ENCODE measurements around the gene GAPDHS.
A peak's percentile ranks its signal among the peaks of the same experiment; 100 is the strongest.

The GAPDHS gene

GRCh38 chr19:35539850-35540249 lies 6.6 kb downstream of the GAPDHS start:
- DNase-seq (ENCODE audit: low read depth) = no peak

- DNase-seq (ENCODE audit: low read depth) = no peak
Measured at GRCh38 chr19:35540356-35540927, 7.2 kb downstream of the GAPDHS start.

- no peak for DNase-seq (ENCODE audit: low read depth)
Measured at GRCh38 chr19:35542209-35542608, 9.0 kb downstream of the GAPDHS start.

- DNase-seq (ENCODE audit: low read depth) = no peak
Measured at GRCh38 chr19:35543280-35544109, 10.2 kb downstream of the GAPDHS start.

- DNase-seq (ENCODE audit: low read depth) = no peak
Measured at GRCh38 chr19:35544110-35544802, 11.0 kb downstream of the GAPDHS start.

GRCh38 chr19:35545001-35545854 lies 12.0 kb downstream of the GAPDHS start, which contains the start of gene TMEM147:
Gene TMEM147 (plus strand): TSS chr19:35545626. CDS start chr19:35545740, 114 bp downstream.
- peak; percentile 47 for DNase-seq (ENCODE audit: low read depth)

GRCh38 chr19:35545855-35546381 lies 12.7 kb downstream of the GAPDHS start:
- DNase-seq (ENCODE audit: low read depth) = no peak

GRCh38 chr19:35546532-35546931 lies 13.3 kb downstream of the GAPDHS start:
- DNase-seq (ENCODE audit: low read depth) = no peak

GRCh38 chr19:35549174-35549788 lies 16.0 kb downstream of the GAPDHS start:
- peak; percentile 32 for DNase-seq (ENCODE audit: low read depth)

- DNase-seq (ENCODE audit: low read depth) = no peak
Measured at GRCh38 chr19:35549879-35550523, 16.7 kb downstream of the GAPDHS start.

GRCh38 chr19:35551091-35551810 lies 18.0 kb downstream of the GAPDHS start:
- DNase-seq (ENCODE audit: low read depth) = no peak

- DNase-seq (ENCODE audit: low read depth) = no peak
Measured at GRCh38 chr19:35552534-35553384, 19.5 kb downstream of the GAPDHS start.

- DNase-seq (ENCODE audit: low read depth) = no peak
Measured at GRCh38 chr19:35553385-35554000, 20.2 kb downstream of the GAPDHS start.

- DNase-seq (ENCODE audit: low read depth) = no peak
Measured at GRCh38 chr19:35554076-35554475, 20.8 kb downstream of the GAPDHS start.

GRCh38 chr19:35555301-35556005 lies 22.2 kb downstream of the GAPDHS start:
- DNase-seq (ENCODE audit: low read depth) = no peak

GRCh38 chr19:35556025-35556590 lies 22.9 kb downstream of the GAPDHS start:
- DNase-seq (ENCODE audit: low read depth) = no peak

- DNase-seq (ENCODE audit: low read depth) = no peak
Measured at GRCh38 chr19:35556846-35557538, 23.7 kb downstream of the GAPDHS start.
